HG02870 (cell line): ENCODE data around the gene GH1.
"Not testable (repeated sequence)": the region's sequence is repeated elsewhere in the genome, so short reads cannot be mapped to it uniquely, and the experiment has no call there.

Experiments
- ATAC-seq: cut with Tn5 transposase; IDR thresholded peaks from one replicate; pipeline ENCODE4 v1.9.1; 2021; ENCODE audit warnings: mild to moderate bottlenecking, moderate library complexity; ENCODE audit not compliant: unreplicated experiment

GH1 gene

DNA sequence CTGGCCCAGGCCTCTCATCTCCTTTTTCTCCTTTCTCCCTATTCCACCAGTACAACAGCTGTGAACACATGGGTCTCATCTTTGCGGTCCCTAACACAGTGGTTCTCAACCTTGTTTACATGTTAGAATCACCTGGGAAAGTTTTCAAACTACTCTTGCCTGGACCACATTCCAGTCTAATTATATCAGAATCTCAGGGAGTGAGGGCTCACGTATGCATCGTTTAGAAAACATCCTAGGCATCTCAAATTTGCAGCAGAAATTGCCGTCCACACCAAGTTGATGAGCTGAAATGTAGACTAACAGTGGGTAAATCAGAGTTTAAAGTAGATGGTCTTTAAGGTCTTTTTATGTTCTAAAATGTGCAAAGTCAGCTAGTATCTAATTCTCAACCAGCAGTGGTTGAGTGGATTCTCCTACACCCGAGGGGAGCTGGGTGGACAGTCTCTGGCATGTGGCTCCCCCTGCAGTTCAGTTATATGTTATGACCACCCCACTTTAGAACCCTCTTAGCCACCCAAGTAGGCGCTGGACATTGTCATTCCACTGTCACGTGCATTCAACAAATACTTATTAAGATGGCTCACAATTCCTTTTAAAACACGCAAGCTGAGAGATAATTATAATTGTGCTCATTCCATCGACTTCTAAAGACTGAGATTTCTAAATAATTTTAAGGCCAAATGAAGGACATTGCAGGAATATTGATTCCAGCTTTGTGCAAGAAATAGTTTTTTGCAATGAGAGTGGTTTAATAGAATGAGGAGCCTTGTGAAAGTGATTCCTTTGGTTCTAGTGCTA, 48.9 kb downstream of the GH1 start:
- not testable (repeated sequence) for ATAC-seq
